Coronary artery (tissue), 2 donors: Measurements from ENCODE around the gene CRIP2.

ENCODE experiments used
- DNase-seq: peaks from one replicate; pipeline ENCODE4 v3.0.0-alpha.2; 2017; ENCODE audit warnings: low spot score
- H3K27ac ChIP-seq, 2 donors: fragments of 200-600 bp; sonication (generic); one replicate each; pipeline ENCODE4 v1.5.1; 2016 to 2019
- H3K4me3 ChIP-seq: fragments of 200-600 bp; sonication (generic); 2 replicates; pipeline ENCODE4 v1.5.1; 2016; ENCODE audit warnings: mild to moderate bottlenecking, moderate library complexity
- TF ChIP-seq, protein P1 (sequence below): fragments of 200-600 bp; sonication (generic); IDR thresholded peaks from one replicate; pipeline ENCODE4 v1.5.1; 2019; ENCODE audit warnings: antibody characterized with exemption

The CRIP2 gene

DNA sequence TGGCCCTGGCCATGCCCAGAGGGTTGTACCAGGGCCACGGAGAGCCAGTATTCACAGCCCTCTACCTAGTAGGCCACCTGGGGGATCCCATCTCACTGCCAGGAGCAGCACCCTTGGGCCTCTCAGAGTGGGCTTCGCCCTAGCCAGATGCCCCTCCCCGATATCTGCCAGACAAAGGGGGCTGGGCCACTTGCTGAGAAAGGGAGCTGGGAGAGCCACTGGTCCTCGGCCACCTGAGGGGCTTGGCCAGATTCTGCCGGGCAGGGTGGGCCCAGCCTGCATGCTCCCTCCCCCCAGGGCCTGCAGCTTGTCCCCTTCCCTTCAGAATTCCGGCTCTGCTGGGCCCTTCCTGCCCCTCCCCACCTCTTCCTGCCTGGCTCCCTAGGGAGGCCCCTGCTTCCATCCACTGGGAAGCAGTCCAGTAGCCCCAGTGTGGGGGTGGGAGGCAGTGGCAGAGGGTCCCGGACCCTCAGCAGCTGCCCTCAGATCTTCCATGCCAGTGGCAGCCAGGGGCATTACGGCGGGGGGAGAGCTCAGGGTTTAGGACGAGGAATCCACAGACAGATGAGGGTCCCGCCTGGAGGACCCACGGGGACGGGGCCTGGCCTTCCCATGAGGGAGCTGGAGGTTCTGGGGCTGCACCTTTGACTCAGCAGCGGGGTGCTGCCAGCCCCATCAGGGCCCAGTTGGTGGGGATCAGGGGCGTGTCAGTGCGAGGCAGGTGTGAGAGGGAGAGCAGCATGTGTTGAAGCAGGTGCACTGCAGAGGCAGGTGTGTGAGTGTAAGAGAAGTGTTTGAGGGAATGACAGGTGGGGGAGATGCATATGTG, 2.4 kb downstream of the CRIP2 start:
- DNase-seq, result no peak
- H3K27ac ChIP-seq, result peak overlapping the region; percentile 95 to 100
- peak overlapping the region; percentile 97 for H3K4me3 ChIP-seq
- TF ChIP-seq, protein P1, sequence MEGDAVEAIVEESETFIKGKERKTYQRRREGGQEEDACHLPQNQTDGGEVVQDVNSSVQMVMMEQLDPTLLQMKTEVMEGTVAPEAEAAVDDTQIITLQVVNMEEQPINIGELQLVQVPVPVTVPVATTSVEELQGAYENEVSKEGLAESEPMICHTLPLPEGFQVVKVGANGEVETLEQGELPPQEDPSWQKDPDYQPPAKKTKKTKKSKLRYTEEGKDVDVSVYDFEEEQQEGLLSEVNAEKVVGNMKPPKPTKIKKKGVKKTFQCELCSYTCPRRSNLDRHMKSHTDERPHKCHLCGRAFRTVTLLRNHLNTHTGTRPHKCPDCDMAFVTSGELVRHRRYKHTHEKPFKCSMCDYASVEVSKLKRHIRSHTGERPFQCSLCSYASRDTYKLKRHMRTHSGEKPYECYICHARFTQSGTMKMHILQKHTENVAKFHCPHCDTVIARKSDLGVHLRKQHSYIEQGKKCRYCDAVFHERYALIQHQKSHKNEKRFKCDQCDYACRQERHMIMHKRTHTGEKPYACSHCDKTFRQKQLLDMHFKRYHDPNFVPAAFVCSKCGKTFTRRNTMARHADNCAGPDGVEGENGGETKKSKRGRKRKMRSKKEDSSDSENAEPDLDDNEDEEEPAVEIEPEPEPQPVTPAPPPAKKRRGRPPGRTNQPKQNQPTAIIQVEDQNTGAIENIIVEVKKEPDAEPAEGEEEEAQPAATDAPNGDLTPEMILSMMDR, result no peak

DNA sequence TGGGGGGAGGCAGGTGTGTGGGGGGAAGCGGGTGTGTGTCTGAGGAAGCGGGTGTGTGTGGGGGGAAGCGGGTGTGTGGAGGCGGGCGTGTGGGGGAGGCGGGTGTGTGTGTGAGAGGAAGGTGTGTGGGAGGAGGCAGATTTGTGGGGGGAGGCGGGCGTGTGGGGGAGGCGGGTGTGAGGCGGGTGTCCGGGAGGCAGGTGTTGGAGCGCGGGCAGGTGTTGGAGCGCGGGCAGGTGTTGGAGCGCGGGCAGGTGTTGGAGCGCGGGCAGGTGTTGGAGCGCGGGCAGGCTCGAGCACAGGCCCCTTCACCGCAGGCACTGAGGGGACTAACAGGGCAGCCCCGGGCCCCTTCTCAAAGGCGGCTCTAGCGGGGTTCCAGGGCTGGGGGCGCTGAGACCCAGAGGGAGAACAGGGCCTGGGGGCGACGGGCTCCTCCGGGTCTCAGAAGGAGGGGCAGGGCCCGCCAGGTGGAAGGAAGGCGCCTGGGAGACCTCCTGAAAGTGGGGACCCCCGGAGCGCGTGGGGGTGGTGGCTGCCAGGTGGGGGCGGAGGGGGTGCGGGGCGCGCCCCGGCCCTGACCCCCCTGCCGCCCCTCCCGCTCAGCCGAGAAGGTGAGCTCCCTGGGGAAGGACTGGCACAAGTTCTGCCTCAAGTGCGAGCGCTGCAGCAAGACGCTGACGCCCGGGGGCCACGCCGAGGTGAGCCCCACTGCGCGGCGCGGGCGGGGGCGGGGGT, 3.2 kb downstream of the CRIP2 start:
- peak overlapping the region; percentile 97 for H3K4me3 ChIP-seq
- DNase-seq, result no peak
- peak overlapping the region; percentile 95 to 100 for H3K27ac ChIP-seq

DNA sequence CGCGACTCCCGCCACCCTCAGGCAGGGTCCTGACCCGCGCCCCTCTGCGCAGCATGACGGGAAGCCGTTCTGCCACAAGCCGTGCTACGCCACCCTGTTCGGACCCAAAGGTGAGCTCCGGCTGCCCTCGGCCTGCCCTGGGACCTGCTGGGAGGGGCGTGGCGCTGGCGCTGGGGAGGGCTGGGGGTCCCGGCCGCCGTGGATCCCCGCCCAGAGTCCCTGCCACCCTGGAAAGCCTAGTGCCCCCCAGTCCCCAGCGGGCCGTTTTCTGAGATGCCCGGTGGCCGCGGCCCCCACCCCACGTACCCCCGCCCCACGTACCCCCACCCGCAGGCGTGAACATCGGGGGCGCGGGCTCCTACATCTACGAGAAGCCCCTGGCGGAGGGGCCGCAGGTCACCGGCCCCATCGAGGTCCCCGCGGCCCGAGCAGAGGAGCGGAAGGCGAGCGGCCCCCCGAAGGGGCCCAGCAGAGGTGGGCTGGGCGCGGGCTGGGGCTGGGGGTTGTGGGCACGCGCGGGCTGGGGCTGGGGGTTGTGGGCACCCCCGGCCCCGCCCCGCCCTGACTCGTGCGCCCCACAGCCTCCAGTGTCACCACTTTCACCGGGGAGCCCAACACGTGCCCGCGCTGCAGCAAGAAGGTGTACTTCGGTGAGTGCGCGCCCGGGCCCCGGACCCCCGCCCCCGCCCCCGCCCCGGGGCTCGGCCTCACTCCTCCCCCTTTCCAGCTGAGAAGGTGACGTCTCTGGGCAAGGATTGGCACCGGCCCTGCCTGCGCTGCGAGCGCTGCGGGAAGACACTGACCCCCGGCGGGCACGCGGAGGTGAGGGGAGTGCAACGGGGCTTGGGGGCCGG, 4.0 kb downstream of the CRIP2 start:
- TF ChIP-seq, protein P1, result no peak
- no peak overlapping the region for H3K4me3 ChIP-seq
- DNase-seq, result no peak
- H3K27ac ChIP-seq, result peak overlapping the region; percentile 28 to 100

More for the DNA sequence above, 3.2 kb downstream of the CRIP2 start:
- TF ChIP-seq, protein P1, result no peak

DNA sequence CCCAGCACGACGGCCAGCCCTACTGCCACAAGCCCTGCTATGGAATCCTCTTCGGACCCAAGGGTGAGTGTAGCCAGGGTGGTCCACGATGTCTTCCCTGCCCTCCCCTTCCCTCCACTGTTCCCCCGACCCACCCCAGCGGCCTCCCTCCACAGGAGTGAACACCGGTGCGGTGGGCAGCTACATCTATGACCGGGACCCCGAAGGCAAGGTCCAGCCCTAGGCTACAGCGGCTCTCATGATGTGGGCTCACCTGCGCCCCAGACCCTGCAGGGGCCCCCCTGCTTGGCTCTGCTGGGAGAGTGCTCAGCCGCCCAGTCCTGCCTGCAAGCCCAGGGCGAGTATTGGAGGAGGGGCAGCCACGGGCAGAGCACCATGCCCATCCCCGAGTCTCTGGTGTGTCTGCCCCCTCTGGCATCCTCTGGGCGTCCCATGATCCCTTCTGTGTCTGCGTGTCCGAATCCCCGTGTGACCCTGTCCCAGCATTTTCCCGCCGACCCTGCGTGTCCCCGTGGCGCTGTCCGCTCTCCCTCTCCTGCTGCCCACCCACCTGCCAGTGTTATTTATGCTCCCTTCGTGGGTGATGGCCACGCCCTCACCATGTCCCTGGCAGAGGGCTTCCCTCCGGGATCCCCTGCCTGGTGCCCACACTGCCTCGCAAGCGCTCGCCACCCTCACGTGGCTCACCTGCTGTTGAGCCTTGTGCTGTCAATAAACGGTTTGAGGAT, 5.0 kb downstream of the CRIP2 start:
- TF ChIP-seq, protein P1, result no peak
- Histone ChIP-seq H3K27ac (peak overlapping the region; percentile 96 to 100), H3K4me3 (no peak overlapping the region)
- DNase-seq, result no peak

DNA sequence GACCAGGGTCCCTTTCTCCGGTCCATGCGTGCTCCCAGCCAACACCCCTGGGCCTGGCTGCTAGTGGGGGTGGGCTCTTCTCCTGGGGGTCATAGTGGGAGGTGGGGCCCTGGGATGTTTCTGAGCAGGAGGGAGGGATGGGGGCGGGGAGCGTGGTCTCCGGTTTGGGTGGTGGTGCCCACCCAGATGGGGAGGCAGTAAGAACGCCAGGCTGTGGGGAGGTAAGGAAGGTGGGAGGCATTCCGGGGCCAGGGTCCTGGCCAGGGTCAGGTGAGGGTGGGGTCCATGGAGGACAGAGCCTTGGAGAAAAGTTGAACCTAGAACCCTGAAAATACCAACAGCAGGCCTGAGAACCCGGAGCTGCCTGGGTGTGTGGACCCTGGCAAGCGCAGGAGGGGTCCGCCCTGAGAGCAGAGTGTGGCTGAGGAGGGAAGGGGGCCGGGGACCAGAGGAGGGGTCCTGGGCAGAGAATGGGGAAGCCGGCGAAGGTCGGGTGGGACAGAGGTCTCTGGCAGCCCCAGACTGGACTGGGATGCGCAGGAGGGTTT, 5.7 kb downstream of the CRIP2 start:
- no peak for DNase-seq
- peak overlapping the region; percentile 67 for H3K4me3 ChIP-seq
- peak overlapping the region; percentile 96 to 100 for H3K27ac ChIP-seq
- TF ChIP-seq, protein P1, result no peak
